GM18951 (cell line): ENCODE data around the gene VRK3.
A peak's percentile ranks its signal among the peaks of the same experiment; 100 is the strongest.

Experiments
- POLR2A ChIP-seq: IDR thresholded peaks from 4 replicates; pipeline ENCODE4 v1.6.1; 2011; ENCODE audit warnings: mild to moderate bottlenecking; ENCODE audit not compliant: insufficient read length, insufficient read depth; ENCODE audit errors: extremely low read depth
- in situ Hi-C: fragments of 300-500 bp; cut with MboI; formaldehyde crosslinking; loops from one replicate; pipeline ENCODE4 v1.12.0; 2022; ENCODE audit warnings: low sequenced_read_pairs, mixed read lengths, inconsistent platforms; ENCODE audit not compliant: unreplicated experiment

VRK3 gene

DNA sequence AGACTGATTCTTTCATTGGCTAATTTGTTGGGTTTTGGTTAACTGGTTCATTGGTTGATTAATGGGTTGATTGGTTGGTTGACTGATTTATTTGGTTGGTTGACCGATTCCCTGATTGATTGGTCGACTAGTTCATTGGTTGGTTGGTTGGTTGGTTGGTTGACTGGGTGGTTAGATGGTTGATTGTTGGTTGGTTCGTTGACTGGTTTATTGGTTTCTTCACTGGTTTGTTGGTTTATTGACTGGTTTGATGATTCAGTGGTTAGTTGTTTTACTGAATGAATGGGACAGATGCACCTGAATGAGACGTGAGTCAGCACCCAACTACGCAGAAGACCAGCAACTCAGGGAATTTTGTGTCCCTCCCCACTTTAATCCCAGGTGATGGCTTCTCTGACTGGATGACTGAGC is 93.1 kb downstream of the VRK3 start:
- no peak for TF ChIP-seq POLR2A
- in situ Hi-C loops = no loop called here

- in situ Hi-C loops = no loop called here
- TF ChIP-seq POLR2A = no peak
These were observed 93.7 kb downstream of the VRK3 start for GRCh38 chr19:49931293-49932040.

GRCh38 chr19:49930483-49931011 is 94.6 kb downstream of the VRK3 start:
- in situ Hi-C loops = no loop called here
- TF ChIP-seq POLR2A = no peak

- in situ Hi-C loops = no loop called here
- TF ChIP-seq POLR2A = peak; percentile 97
These were observed 95.3 kb downstream of the VRK3 start for GRCh38 chr19:49929611-49930482.

DNA sequence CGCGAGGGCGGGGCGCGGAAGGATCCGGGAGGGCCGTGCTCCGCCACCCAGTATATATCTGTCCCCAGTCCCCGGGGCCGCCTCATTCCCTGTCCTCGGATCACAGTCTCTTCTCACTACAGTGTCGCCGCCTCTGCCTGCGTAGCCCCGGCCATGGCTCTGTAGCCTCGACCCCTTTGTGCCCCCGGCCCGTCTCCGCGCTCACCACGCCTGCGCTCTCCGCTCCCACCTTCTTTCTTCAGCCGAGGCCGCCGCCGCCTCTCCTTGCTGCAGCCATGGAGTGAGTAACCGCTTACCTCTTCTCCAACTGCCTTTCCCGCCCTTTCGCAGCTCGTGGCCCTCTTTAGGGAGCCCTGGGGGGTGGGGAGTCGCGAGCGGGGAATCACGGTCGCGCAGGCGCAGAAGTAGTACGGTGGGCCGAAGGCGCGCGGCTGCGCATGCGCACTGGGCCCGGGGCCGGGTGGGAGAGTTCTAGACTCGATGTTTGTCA is 96.0 kb downstream of the VRK3 start, which contains the start of the genes ATF5 and NUP62:
ATF5 (plus strand) TSS at position 85 of the 490 bp plus-strand sequence. CDS start 1,646 bp downstream, outside the sequence.
NUP62 (minus strand) TSS at position 384 of the 490 bp plus-strand sequence. CDS start 19,697 bp downstream, outside the sequence.
- peak; percentile 62 for TF ChIP-seq POLR2A
- in situ Hi-C loops = no loop called here

- no peak for TF ChIP-seq POLR2A
- in situ Hi-C loops = no loop called here
These were observed 97.5 kb downstream of the VRK3 start for GRCh38 chr19:49927526-49928264.

- in situ Hi-C loops = no loop called here
- no peak for TF ChIP-seq POLR2A
These were observed 98.7 kb downstream of the VRK3 start for GRCh38 chr19:49926515-49926914.
